HL-60 (cell line): ENCODE data around the gene ABCA7.

Experiments used
- SPI1 ChIP-seq: IDR thresholded peaks from 2 replicates; pipeline ENCODE4 v1.6.1; 2012; ENCODE audit warnings: low read depth, mild to moderate bottlenecking, borderline replicate concordance
- TF ChIP-seq, protein P1 (sequence below): IDR thresholded peaks from one replicate; pipeline ENCODE4 v1.5.1; 2011; ENCODE audit warnings: low read length, control low read depth, inconsistent platforms; ENCODE audit not compliant: insufficient read depth

DNA sequence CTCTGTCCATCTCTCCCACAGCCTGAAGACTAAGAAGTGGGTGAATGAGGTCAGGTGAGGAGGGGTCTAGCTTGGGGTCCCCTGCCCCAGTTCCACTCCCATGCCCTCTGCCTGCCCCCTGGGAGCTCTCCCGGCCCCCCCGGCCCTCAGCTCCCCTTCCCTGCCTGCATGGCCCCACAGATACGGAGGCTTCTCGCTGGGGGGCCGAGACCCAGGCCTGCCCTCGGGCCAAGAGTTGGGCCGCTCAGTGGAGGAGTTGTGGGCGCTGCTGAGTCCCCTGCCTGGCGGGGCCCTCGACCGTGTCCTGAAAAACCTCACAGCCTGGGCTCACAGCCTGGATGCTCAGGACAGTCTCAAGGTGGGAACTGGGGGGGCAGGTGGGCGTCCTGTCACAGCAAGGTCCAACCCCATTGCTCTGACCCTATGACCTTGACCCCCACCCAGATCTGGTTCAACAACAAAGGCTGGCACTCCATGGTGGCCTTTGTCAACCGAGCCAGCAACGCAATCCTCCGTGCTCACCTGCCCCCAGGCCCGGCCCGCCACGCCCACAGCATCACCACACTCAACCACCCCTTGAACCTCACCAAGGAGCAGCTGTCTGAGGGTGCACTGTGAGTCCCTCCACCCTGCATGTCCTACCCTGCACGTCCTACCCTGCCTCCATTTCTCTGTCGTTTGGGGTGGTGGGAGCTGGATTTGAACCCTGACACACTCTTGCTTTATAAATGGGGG lies 16.1 kb downstream of the ABCA7 start:
- TF ChIP-seq, protein P1, sequence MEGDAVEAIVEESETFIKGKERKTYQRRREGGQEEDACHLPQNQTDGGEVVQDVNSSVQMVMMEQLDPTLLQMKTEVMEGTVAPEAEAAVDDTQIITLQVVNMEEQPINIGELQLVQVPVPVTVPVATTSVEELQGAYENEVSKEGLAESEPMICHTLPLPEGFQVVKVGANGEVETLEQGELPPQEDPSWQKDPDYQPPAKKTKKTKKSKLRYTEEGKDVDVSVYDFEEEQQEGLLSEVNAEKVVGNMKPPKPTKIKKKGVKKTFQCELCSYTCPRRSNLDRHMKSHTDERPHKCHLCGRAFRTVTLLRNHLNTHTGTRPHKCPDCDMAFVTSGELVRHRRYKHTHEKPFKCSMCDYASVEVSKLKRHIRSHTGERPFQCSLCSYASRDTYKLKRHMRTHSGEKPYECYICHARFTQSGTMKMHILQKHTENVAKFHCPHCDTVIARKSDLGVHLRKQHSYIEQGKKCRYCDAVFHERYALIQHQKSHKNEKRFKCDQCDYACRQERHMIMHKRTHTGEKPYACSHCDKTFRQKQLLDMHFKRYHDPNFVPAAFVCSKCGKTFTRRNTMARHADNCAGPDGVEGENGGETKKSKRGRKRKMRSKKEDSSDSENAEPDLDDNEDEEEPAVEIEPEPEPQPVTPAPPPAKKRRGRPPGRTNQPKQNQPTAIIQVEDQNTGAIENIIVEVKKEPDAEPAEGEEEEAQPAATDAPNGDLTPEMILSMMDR = no peak
- no peak for TF ChIP-seq SPI1
